ENCODE measurements around the gene MAN1B1.
"Not testable (repeated sequence)": the region's sequence is repeated elsewhere in the genome, so short reads cannot be mapped to it uniquely, and the experiment has no call there.

Gene MAN1B1

GRCh38 chr9:137110911-137111787, 24.4 kb downstream of the MAN1B1 start:
- no peak for DNase-seq (ENCODE audit: low spot score)

GRCh38 chr9:137111788-137112563, 25.2 kb downstream of the MAN1B1 start:
- DNase-seq (ENCODE audit: low spot score), result no peak

- no peak for DNase-seq (ENCODE audit: low spot score)
These were observed 26.0 kb downstream of the MAN1B1 start for GRCh38 chr9:137112564-137113384.

GRCh38 chr9:137113385-137114159, 26.8 kb downstream of the MAN1B1 start:
- no peak for DNase-seq (ENCODE audit: low spot score)

- DNase-seq (ENCODE audit: low spot score), result no peak
These were observed 27.4 kb downstream of the MAN1B1 start for GRCh38 chr9:137114220-137114612.

GRCh38 chr9:137114613-137115393, 28.0 kb downstream of the MAN1B1 start, which contains the start of gene DPP7:
DPP7 (minus strand) TSS chr9:137114733; CDS start chr9:137114713, 20 bp downstream.
- DNase-seq (ENCODE audit: low spot score), result peak; percentile 75

GRCh38 chr9:137115394-137116026, 28.7 kb downstream of the MAN1B1 start:
- no peak for DNase-seq (ENCODE audit: low spot score)

GRCh38 chr9:137116027-137116507, 29.3 kb downstream of the MAN1B1 start:
- no peak for DNase-seq (ENCODE audit: low spot score)

GRCh38 chr9:137116728-137117127, 29.9 kb downstream of the MAN1B1 start:
- no peak for DNase-seq (ENCODE audit: low spot score)

- DNase-seq (ENCODE audit: low spot score), result no peak
These were observed 30.5 kb downstream of the MAN1B1 start for GRCh38 chr9:137117269-137117731.

GRCh38 chr9:137118092-137118603, 31.4 kb downstream of the MAN1B1 start:
- DNase-seq (ENCODE audit: low spot score), result not testable (repeated sequence)

GRCh38 chr9:137121927-137122795, 35.4 kb downstream of the MAN1B1 start:
- DNase-seq (ENCODE audit: low spot score), result not testable (repeated sequence)

- not testable (repeated sequence) for DNase-seq (ENCODE audit: low spot score)
These were observed 36.1 kb downstream of the MAN1B1 start for GRCh38 chr9:137122796-137123467.

GRCh38 chr9:137123468-137123837, 36.7 kb downstream of the MAN1B1 start:
- DNase-seq (ENCODE audit: low spot score), result no peak

GRCh38 chr9:137123952-137124462, 37.2 kb downstream of the MAN1B1 start:
- not testable (repeated sequence) for DNase-seq (ENCODE audit: low spot score)

GRCh38 chr9:137126786-137127185, 40.0 kb downstream of the MAN1B1 start:
- no peak for DNase-seq (ENCODE audit: low spot score)

- no peak for DNase-seq (ENCODE audit: low spot score)
These were observed 40.7 kb downstream of the MAN1B1 start for GRCh38 chr9:137127301-137128157.

Data from LoVo (cell line).